HG02884 (cell line): ENCODE results near the gene VSTM4.

Experiments
- ATAC-seq: cut with Tn5 transposase; IDR thresholded peaks from one replicate; pipeline ENCODE4 v1.9.1; 2021; ENCODE audit warnings: mild to moderate bottlenecking, moderate library complexity; ENCODE audit not compliant: unreplicated experiment

VSTM4 gene

GRCh38 chr10:49143249-49143648 lies 27.9 kb upstream of the VSTM4 start:
- ATAC-seq: no peak

- no peak for ATAC-seq
Measured at GRCh38 chr10:49141541-49142332, 26.4 kb upstream of the VSTM4 start.

- ATAC-seq: no peak
Measured at GRCh38 chr10:49140304-49141177, 25.2 kb upstream of the VSTM4 start.

- ATAC-seq: no peak
Measured at GRCh38 chr10:49139846-49140195, 24.5 kb upstream of the VSTM4 start.

- no peak for ATAC-seq
Measured at GRCh38 chr10:49139028-49139845, 23.9 kb upstream of the VSTM4 start.

GRCh38 chr10:49138361-49138891 lies 23.1 kb upstream of the VSTM4 start:
- ATAC-seq: no peak

- ATAC-seq: no peak
Measured at GRCh38 chr10:49136525-49136924, 21.2 kb upstream of the VSTM4 start.

- no peak for ATAC-seq
Measured at GRCh38 chr10:49135575-49136313, 20.4 kb upstream of the VSTM4 start.

- ATAC-seq: no peak
Measured at GRCh38 chr10:49134327-49134726, 19.0 kb upstream of the VSTM4 start.

GRCh38 chr10:49133706-49134248 lies 18.5 kb upstream of the VSTM4 start, which contains the start of gene FAM170B:
FAM170B (minus strand) TSS chr10:49134021; CDS start chr10:49133918, 103 bp downstream.
- no peak for ATAC-seq

GRCh38 chr10:49132362-49132737 lies 17.0 kb upstream of the VSTM4 start:
- ATAC-seq: no peak

GRCh38 chr10:49131507-49132361 lies 16.4 kb upstream of the VSTM4 start:
- ATAC-seq: no peak

GRCh38 chr10:49129376-49129775 lies 14.1 kb upstream of the VSTM4 start:
- no peak for ATAC-seq

GRCh38 chr10:49128854-49129253 lies 13.5 kb upstream of the VSTM4 start:
- no peak for ATAC-seq

GRCh38 chr10:49123981-49124950 lies 8.9 kb upstream of the VSTM4 start:
- no peak for ATAC-seq

- no peak for ATAC-seq
Measured at GRCh38 chr10:49120911-49121310, 5.6 kb upstream of the VSTM4 start.

GRCh38 chr10:49119746-49120145 lies 4.4 kb upstream of the VSTM4 start:
- no peak for ATAC-seq
